Measurements from ENCODE around the gene FALEC. TPM values are rescaled to one million over a fixed set of nuclear protein-coding genes. Genes with fewer than 3 reads are reported as not detected.
A peak's percentile ranks its signal among the peaks of the same experiment; 100 is the strongest.

The FALEC gene
- total RNA-seq, 2 experiments from 2014 or later, result not detected

GRCh38 chr1:150476754-150477153 is 38.8 kb upstream of the FALEC start:
- CTCF ChIA-PET, result no interaction called here

GRCh38 chr1:150477320-150477719 is 38.2 kb upstream of the FALEC start:
- Histone ChIP-seq H3K36me3 (ENCODE audit: insufficient read depth, low read length) (peaks cover 16% of the 10 kb centered on the region), H3K4me3 (ENCODE audit: low read length) (no peak overlapping the region), H3K27ac (ENCODE audit: low read depth in 1 of 2, low read length in 2 of 2) (peak overlapping the region in 1 of 2 donors; percentile 14), H3K9me3 (ENCODE audit: control insufficient read depth in 1 of 2, insufficient read depth in 1 of 2, low read length in 2 of 2) (no peaks in the 10 kb centered on the region), H3K27me3 (ENCODE audit: control insufficient read depth in 1 of 2, insufficient read depth in 2 of 2, low read length in 2 of 2) (no peaks in the 10 kb centered on the region), H3K4me1 (ENCODE audit: insufficient read depth, low read length) (no peaks in the 10 kb centered on the region)
- no peak for DNase-seq
- Mint-ChIP-seq H3K27me3 (no peaks in the 10 kb centered on the region), H3K27ac (peak overlapping the region; percentile 67), H3K9me3 (no peaks in the 10 kb centered on the region), H3K36me3 (ENCODE audit: low read depth) (peaks cover 26% of the 10 kb centered on the region), H3K4me1 (ENCODE audit: low read depth) (peaks cover 18% of the 10 kb centered on the region), H3K4me3 (no peak overlapping the region)
- intact Hi-C loops (cut with DNase I, micrococcal nuclease), result no loop called here
- no peak for ATAC-seq (ENCODE audit: poor library complexity)
- TF ChIP-seq CTCF (IDR thresholded peaks at IDR 0.05), result no peak
- CTCF ChIA-PET, result no interaction called here
- POLR2A ChIA-PET, result no interaction called here

More at GRCh38 chr1:150476754-150477153, 38.8 kb upstream of the FALEC start:
- Histone ChIP-seq H3K27me3 (ENCODE audit: control insufficient read depth in 1 of 2, insufficient read depth in 2 of 2, low read length in 2 of 2) (no peaks in the 10 kb centered on the region), H3K4me1 (ENCODE audit: insufficient read depth, low read length) (no peaks in the 10 kb centered on the region), H3K36me3 (ENCODE audit: insufficient read depth, low read length) (peaks cover 22% of the 10 kb centered on the region), H3K27ac (ENCODE audit: low read depth in 1 of 2, low read length in 2 of 2) (no peak overlapping the region), H3K4me3 (ENCODE audit: low read length) (no peak overlapping the region), H3K9me3 (ENCODE audit: control insufficient read depth in 1 of 2, insufficient read depth in 1 of 2, low read length in 2 of 2) (no peaks in the 10 kb centered on the region)
- Mint-ChIP-seq H3K27ac (peak overlapping the region; percentile 67), H3K4me3 (no peak overlapping the region), H3K4me1 (ENCODE audit: low read depth) (peaks cover 18% of the 10 kb centered on the region), H3K27me3 (no peaks in the 10 kb centered on the region), H3K9me3 (no peaks in the 10 kb centered on the region), H3K36me3 (ENCODE audit: low read depth) (peaks cover 32% of the 10 kb centered on the region)
- TF ChIP-seq CTCF (IDR thresholded peaks at IDR 0.05), result no peak
- ATAC-seq (ENCODE audit: poor library complexity) (no peak), DNase-seq (no peak)
- POLR2A ChIA-PET, result no interaction called here
- intact Hi-C loops (cut with DNase I, micrococcal nuclease), result no loop called here

GRCh38 chr1:150477733-150478132 is 37.8 kb upstream of the FALEC start:
- ChIA-PET POLR2A (no interaction called here), CTCF (no interaction called here)
- no peaks in the 10 kb centered on the region for H3K9me3 Mint-ChIP-seq
- H3K4me1 Mint-ChIP-seq (ENCODE audit: low read depth), result peaks cover 18% of the 10 kb centered on the region
- TF ChIP-seq CTCF (IDR thresholded peaks at IDR 0.05), result no peak
- H3K27me3 Mint-ChIP-seq, result no peaks in the 10 kb centered on the region
- Histone ChIP-seq H3K27ac (ENCODE audit: low read depth in 1 of 2, low read length in 2 of 2) (peak overlapping the region in 1 of 2 donors; percentile 14), H3K4me1 (ENCODE audit: insufficient read depth, low read length) (no peaks in the 10 kb centered on the region), H3K9me3 (ENCODE audit: control insufficient read depth in 1 of 2, insufficient read depth in 1 of 2, low read length in 2 of 2) (no peaks in the 10 kb centered on the region), H3K36me3 (ENCODE audit: insufficient read depth, low read length) (peaks cover 12% of the 10 kb centered on the region), H3K27me3 (ENCODE audit: control insufficient read depth in 1 of 2, insufficient read depth in 2 of 2, low read length in 2 of 2) (no peaks in the 10 kb centered on the region), H3K4me3 (ENCODE audit: low read length) (no peak overlapping the region)
- ATAC-seq (ENCODE audit: poor library complexity) (no peak), DNase-seq (no peak)
- intact Hi-C loops (cut with DNase I, micrococcal nuclease), result no loop called here
- H3K36me3 Mint-ChIP-seq (ENCODE audit: low read depth), result peaks cover 22% of the 10 kb centered on the region
- H3K4me3 Mint-ChIP-seq, result no peak overlapping the region
- peak overlapping the region; percentile 67 for H3K27ac Mint-ChIP-seq
